GM06990 (cell line): ENCODE results near the gene ZFP62.

Experiments used
- DNase-seq: peaks from one replicate; pipeline ENCODE4 v3.0.0-alpha.2; 2011; ENCODE audit not compliant: insufficient read length; ENCODE audit errors: extremely low read depth
- H3K27me3 ChIP-seq: replicated peaks from 2 replicates; pipeline ENCODE4 v1.6.0; 2011; ENCODE audit warnings: low read length; ENCODE audit not compliant: control insufficient read depth, insufficient read depth
- H3K36me3 ChIP-seq: 2 replicates; pipeline ENCODE4 v1.5.1; 2011; ENCODE audit warnings: low read length; ENCODE audit not compliant: control insufficient read depth, insufficient read depth
- H3K4me3 ChIP-seq: replicated peaks from 2 replicates; pipeline ENCODE4 v1.5.1; 2011; ENCODE audit warnings: low read depth, mild to moderate bottlenecking, control low read depth, low read length
- CTCF ChIP-seq: IDR thresholded peaks from 2 replicates; pipeline ENCODE4 v1.5.1; 2011; ENCODE audit warnings: low read length, control low read depth, mild to moderate bottlenecking, inconsistent platforms; ENCODE audit not compliant: insufficient read depth, poor library complexity, severe bottlenecking

ZFP62 gene

GRCh38 chr5:180875860-180876426 is 14.9 kb upstream of the ZFP62 start:
- H3K36me3 ChIP-seq, result no peaks in the 10 kb centered on the region
- TF ChIP-seq CTCF, result no peak
- no peak for DNase-seq
- no peaks in the 10 kb centered on the region for H3K27me3 ChIP-seq
- H3K4me3 ChIP-seq, result no peak overlapping the region

- Histone ChIP-seq H3K36me3 (no peaks in the 10 kb centered on the region), H3K4me3 (no peak overlapping the region), H3K27me3 (no peaks in the 10 kb centered on the region)
- TF ChIP-seq CTCF, result no peak
- no peak for DNase-seq
Observed at GRCh38 chr5:180874804-180875582, 13.9 kb upstream of the ZFP62 start.

- no peak for TF ChIP-seq CTCF
- Histone ChIP-seq H3K36me3 (no peaks in the 10 kb centered on the region), H3K4me3 (no peak overlapping the region), H3K27me3 (no peaks in the 10 kb centered on the region)
- DNase-seq, result peak; percentile 56
Observed at GRCh38 chr5:180873615-180874520, 12.8 kb upstream of the ZFP62 start.

- Histone ChIP-seq H3K36me3 (no peaks in the 10 kb centered on the region), H3K27me3 (no peaks in the 10 kb centered on the region), H3K4me3 (no peak overlapping the region)
- TF ChIP-seq CTCF, result no peak
- no peak for DNase-seq
Observed at GRCh38 chr5:180872419-180872818, 11.3 kb upstream of the ZFP62 start.

GRCh38 chr5:180870276-180871068 is 9.4 kb upstream of the ZFP62 start:
- no peak for DNase-seq
- no peak for TF ChIP-seq CTCF
- Histone ChIP-seq H3K4me3 (no peak overlapping the region), H3K36me3 (no peaks in the 10 kb centered on the region), H3K27me3 (no peaks in the 10 kb centered on the region)
